ENCODE data around the gene C6orf132. TPM values are rescaled to one million over a fixed set of nuclear protein-coding genes. Genes with fewer than 3 reads are reported as not detected.

C6orf132 gene
- total and polyA plus RNA-seq, 2 of the 8 experiments (the other 6 are each of a cell fraction or from before 2014, with no cell fraction given) = 31.5 to 64.0 TPM

GRCh38 chr6:42113936-42114636 lies 28.3 kb downstream of the C6orf132 start (continued):
- TF ChIP-seq CHD7 (IDR thresholded peaks at IDR 0.05; ENCODE audit: insufficient replicate concordance, low read length) = no peak
- no peak for TF ChIP-seq SRF (IDR thresholded peaks at IDR 0.05; ENCODE audit: low read depth, low read length)
- TF ChIP-seq TBP (IDR thresholded peaks at IDR 0.05; ENCODE audit: low read depth, low read length) = no peak
- TF ChIP-seq SUZ12 (IDR thresholded peaks at IDR 0.05; ENCODE audit: low read length) = no peak
- no peak for TF ChIP-seq RXRA (IDR thresholded peaks at IDR 0.05; ENCODE audit: insufficient read depth, low read depth, low read length)
- no peak for TF ChIP-seq KDM4A (IDR thresholded peaks at IDR 0.05; ENCODE audit: low read depth, low read length, severe bottlenecking)

Measured in H1 (cell line).